Esophagus mucosa (tissue), 1 donor: ENCODE measurements around the gene F11R. TPM values are rescaled to one million over a fixed set of nuclear protein-coding genes. Genes with fewer than 3 reads are reported as not detected.
"Not testable (repeated sequence)": the region's sequence is repeated elsewhere in the genome, so short reads cannot be mapped to it uniquely, and the experiment has no call there.

Experiments used
- ATAC-seq: fragments of 200-7000 bp; cut with Tn5 transposase; one replicate; pipeline ENCODE4 v1.9.1; 2020
- total RNA-seq: library from RNA; stranded (reverse); gene quantifications from one replicate; pipeline ENCODE4 v1.2.4, GENCODE V29; 2023
- donor health status: DM: yes; HTN: yes; CAD: no.

The F11R gene
- total RNA-seq, 1 donor from 2014 or later: 137 TPM

- no peak for ATAC-seq
Measured at GRCh38 chr1:161039546-161039945, 18.6 kb upstream of the F11R start.

GRCh38 chr1:161039154-161039545 lies 18.2 kb upstream of the F11R start:
- no peak for ATAC-seq

GRCh38 chr1:161038523-161039153 lies 17.7 kb upstream of the F11R start, which contains the start of gene TSTD1:
TSS of gene TSTD1 (minus strand) at chr1:161038964. CDS start at chr1:161038889, 75 bp downstream.
- ATAC-seq: peak; percentile 75

- ATAC-seq: peak; percentile 25
Measured at GRCh38 chr1:161037661-161038522, 16.9 kb upstream of the F11R start.

GRCh38 chr1:161033751-161034150 lies 12.8 kb upstream of the F11R start:
- peak; percentile 49 for ATAC-seq

- no peak for ATAC-seq
Measured at GRCh38 chr1:161032409-161032808, 11.5 kb upstream of the F11R start.

GRCh38 chr1:161031874-161032273 lies 10.9 kb upstream of the F11R start:
- ATAC-seq: no peak

GRCh38 chr1:161029466-161029865 lies 8.5 kb upstream of the F11R start:
- ATAC-seq: not testable (repeated sequence)

GRCh38 chr1:161026954-161027353 lies 6.0 kb upstream of the F11R start:
- not testable (repeated sequence) for ATAC-seq

- ATAC-seq: not testable (repeated sequence)
Measured at GRCh38 chr1:161022432-161022831, 1.5 kb upstream of the F11R start.

- peak; percentile 59 for ATAC-seq
Measured at GRCh38 chr1:161021970-161022353, 1.0 kb upstream of the F11R start.

- peak; percentile 92 for ATAC-seq
Measured at GRCh38 chr1:161021165-161021969, 415 bp upstream of the F11R start.

GRCh38 chr1:161019751-161020495 lies 1.0 kb downstream of the F11R start:
- ATAC-seq: peak; percentile 63

GRCh38 chr1:161019111-161019660 lies 1.8 kb downstream of the F11R start:
- not testable (repeated sequence) for ATAC-seq

GRCh38 chr1:161018631-161018930 lies 2.4 kb downstream of the F11R start:
- no peak for ATAC-seq

GRCh38 chr1:161017756-161018630 lies 3.0 kb downstream of the F11R start:
- no peak for ATAC-seq

- not testable (repeated sequence) for ATAC-seq
Measured at GRCh38 chr1:161017181-161017580, 3.8 kb downstream of the F11R start.

GRCh38 chr1:161016683-161017082 lies 4.3 kb downstream of the F11R start:
- ATAC-seq: not testable (repeated sequence)

- ATAC-seq: peak; percentile 94
Measured at GRCh38 chr1:161013488-161014230, 7.3 kb downstream of the F11R start.

- peak; percentile 8 for ATAC-seq
Measured at GRCh38 chr1:161013131-161013487, 7.8 kb downstream of the F11R start.
